Measurements from ENCODE around the gene SNTG2.

- TF ChIP-seq CTCF (IDR thresholded peaks at IDR 0.05; ENCODE audit: insufficient read depth, low read depth, low read length) (no peak), EZH2 (IDR thresholded peaks at IDR 0.05; ENCODE audit: insufficient read depth, low read length) (no peak)
These were observed 2.8 kb downstream of the SNTG2 start for GRCh38 chr2:953408-953807.
